Gastrocnemius medialis (tissue), 4 donors: ENCODE data around the gene SPON2.

Experiments
- CTCF ChIP-seq, 5 experiments: fragments of 450-650 bp in 3 of 5; fragments of 200-600 bp in 2 of 5; sonication (generic) in 2 of 5; IDR thresholded peaks in 4 of 5; conservative IDR thresholded peaks in 1 of 5; 1 replicate in 4 of 5; 2 replicates in 1 of 5; pipeline ENCODE4 v1.5.1; 2016 to 2019; ENCODE audit warnings: antibody characterized with exemption in 5 of 5, mild to moderate bottlenecking in 3 of 5, moderate library complexity in 3 of 5
- POLR2A ChIP-seq, 2 donors: fragments of 450-650 bp; IDR thresholded peaks; one replicate each; pipeline ENCODE4 v1.6.1; 2017; ENCODE audit warnings: antibody characterized with exemption in 2 of 2, mild to moderate bottlenecking in 2 of 2, moderate library complexity in 2 of 2

GRCh38 chr4:1202526-1203011, 30.2 kb upstream of the SPON2 start:
- TF ChIP-seq POLR2A (IDR thresholded peaks at IDR 0.05) (no peak), CTCF (IDR thresholded peaks at IDR 0.05 in 4 of 5, conservative IDR thresholded peaks at IDR 0.05 in 1 of 5) (no peak)
